Hepatocyte (in vitro differentiated cells): ENCODE measurements around the gene INSR.

Experiments
- EZH2 ChIP-seq: fragments of 200-600 bp; sonication (generic); IDR thresholded peaks from 2 replicates; pipeline ENCODE4 v1.6.1; 2016; ENCODE audit warnings: antibody characterized with exemption, mild to moderate bottlenecking, borderline replicate concordance
- EZH2phosphoT487 ChIP-seq: fragments of 200-600 bp; sonication (generic); IDR thresholded peaks from one replicate; pipeline ENCODE4 v1.6.1; 2018; ENCODE audit warnings: antibody characterized with exemption, mild to moderate bottlenecking, low read depth, moderate library complexity; ENCODE audit not compliant: unreplicated experiment, severe bottlenecking

GRCh38 chr19:7161292-7161691 is 132.9 kb downstream of the INSR start:
- TF ChIP-seq EZH2: no peak
- no peak for TF ChIP-seq EZH2phosphoT487
